Retina (tissue), 1 donor: Measurements from ENCODE around the gene MYH7.

Experiments used
- DNase-seq: peaks from one replicate; pipeline ENCODE4 v3.0.0-alpha.2; 2016

Gene MYH7

GRCh38 chr14:23447361-23448350, 12.2 kb upstream of the MYH7 start:
- no peak for DNase-seq

GRCh38 chr14:23446291-23446851, 10.9 kb upstream of the MYH7 start:
- no peak for DNase-seq

DNA sequence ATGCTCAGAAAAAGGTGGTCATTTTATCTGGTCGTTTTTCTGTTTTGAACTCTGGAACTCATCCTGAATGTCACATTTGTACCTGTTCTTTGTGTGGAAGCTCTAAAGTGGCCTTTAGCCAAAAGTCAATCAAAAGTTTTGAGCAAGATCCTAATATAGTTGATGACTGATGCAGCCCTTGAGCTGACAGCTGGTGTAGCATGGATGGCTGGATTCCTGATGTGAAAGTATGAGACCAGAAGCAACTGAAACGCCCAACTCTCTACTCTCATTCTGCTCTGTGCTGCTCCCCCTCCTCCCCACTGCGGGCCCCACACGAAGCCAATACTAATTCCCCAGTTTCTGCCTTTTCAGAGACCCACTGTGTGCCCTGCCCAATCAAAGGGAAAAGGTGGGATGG, 10.3 kb upstream of the MYH7 start:
- DNase-seq = peak; percentile 61

DNA sequence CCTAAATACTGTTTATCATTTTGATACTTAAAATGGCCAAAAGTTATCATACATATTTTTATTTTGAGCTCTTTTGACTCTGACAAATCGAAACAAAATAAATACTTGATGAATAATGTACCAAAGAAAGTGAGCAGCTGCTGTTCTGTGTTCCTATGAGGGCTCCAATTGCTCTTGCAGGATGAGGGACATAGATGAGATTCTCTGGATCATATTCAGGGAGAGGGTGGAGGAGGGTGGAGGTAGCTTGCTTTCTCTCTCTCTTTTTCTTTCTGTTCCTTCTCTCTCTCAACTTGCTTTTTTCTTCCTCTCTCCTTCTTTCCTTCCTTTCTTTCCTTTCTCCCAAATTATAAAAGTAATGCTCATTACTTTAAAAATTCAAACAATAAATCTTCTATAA, 8.9 kb upstream of the MYH7 start:
- no peak for DNase-seq

GRCh38 chr14:23443881-23444280, 8.4 kb upstream of the MYH7 start:
- DNase-seq = no peak

GRCh38 chr14:23443411-23443812, 8.0 kb upstream of the MYH7 start:
- DNase-seq = no peak

- no peak for DNase-seq
Observed at GRCh38 chr14:23442721-23443356, 7.4 kb upstream of the MYH7 start.

GRCh38 chr14:23441076-23441475, 5.6 kb upstream of the MYH7 start:
- no peak for DNase-seq

DNA sequence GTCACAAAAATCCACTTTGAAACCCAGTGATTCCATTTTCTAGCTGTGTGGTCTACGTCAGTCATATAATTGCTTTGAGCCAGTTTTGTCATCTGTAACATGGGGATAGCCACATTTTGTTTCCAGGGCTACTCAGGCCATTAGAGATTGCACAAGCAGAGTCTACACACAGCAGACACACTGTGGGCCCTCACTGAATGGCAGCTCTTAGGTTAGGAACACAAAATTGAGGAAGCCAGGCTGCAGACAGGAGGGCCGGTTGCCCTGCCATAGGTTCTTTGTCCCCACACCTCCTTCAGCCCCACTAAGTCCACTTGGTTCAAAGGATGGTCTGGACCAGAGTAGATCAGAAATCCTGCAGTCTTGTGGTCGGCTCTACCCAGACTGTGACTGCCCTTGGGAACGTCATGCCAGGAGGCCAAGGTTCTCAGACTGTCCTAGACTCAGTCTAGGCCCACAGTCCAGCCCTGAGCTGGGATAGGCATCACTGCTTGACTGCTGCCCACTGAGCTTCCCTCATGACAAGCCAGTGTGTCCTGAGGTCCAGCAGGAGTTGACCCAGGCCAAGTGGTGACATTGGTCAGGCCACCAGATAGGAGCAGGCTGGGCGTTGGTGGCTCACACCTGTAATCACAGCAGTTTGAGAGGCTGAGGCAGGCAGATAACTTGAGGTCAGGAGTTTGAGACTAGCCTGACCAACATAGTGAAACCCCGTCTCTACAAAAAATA, 3.8 kb upstream of the MYH7 start:
- no peak for DNase-seq

DNA sequence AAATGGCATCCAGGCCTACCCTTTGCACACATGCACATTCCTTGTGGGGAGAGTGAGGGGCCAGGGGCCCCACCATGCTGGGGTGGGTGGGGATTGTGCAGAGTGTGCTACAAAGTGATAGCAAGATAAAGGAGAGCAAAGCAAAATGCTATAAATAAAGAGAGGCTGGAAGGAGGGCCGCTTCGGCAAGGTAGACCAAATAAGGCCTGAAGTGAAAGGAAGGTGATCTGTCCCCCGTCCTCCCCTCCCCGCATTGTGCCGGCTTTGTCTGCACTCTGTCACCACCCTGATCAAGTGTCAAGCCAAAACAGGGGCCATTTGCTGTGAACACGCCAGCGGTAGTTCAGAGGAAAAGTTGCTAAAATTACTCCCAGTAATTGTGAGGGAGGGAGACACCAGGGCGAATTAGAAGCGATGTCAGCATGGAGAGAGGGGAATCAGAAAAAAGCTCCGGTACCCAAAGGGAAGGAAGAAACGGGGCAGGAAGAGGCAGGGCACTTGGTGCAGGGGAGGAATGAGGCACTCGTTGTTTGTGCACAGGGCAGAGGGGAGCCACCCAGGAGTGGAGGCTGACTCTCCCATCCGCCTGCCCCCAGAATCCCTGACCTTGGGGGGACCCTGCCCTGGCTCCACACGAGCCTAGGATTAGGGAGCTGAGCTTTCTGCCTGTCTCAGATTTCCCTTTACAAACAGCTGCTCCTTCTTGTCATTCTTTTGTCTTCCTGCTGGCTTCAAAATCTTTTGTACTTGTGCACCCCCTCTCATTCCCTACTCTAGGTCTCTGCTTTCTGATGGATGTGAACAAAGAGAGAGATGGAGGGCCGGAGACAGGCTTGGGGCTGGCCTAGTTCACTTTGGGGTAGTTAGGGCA, 2.9 kb upstream of the MYH7 start:
- DNase-seq = peak; percentile 63

DNA sequence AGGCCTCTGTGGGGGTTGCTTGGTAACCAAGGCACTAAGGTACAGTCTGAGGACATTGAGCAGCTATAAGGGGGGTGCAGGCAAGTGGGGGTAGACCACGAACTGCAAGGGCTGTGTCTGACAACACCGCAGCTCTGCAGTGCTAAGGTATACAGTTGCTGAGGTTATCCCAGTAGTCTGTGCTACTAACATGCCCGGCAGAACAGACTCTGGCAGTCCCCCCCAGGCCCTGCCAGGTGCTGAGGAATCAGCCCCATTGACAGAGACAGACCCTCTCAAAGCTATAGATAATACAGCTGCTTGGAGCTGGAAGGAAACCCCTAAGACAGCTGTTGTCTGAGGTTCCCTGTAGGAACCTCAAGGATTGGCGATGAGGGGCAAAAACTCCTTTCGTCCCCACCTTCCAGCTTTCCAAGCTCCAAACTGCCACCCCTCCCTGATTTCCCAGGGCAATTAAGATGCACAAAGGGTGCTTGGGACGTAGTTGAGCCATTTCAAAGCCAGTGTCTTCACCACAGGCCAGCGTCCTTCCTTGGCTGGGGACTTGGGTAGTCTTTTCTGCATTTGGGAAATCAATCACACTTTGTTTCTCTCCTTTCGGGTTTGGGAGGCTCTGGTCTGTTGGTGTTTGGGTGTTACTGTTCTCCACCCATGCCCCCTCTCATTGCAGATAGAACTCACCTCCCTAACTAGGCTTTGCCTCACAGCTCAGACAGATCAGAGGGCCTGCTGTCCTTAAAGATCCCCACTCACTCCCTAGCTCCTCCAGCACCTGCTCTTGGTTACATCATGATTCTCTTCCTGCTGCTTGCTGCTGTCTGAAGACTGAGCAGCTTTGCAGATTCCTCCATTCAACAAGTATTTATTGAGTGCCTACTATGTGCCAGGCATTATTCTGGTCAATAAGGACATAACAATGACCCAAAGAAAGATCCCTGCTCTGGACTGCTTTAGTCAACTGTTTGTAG, 2.0 kb upstream of the MYH7 start:
- no peak for DNase-seq

DNA sequence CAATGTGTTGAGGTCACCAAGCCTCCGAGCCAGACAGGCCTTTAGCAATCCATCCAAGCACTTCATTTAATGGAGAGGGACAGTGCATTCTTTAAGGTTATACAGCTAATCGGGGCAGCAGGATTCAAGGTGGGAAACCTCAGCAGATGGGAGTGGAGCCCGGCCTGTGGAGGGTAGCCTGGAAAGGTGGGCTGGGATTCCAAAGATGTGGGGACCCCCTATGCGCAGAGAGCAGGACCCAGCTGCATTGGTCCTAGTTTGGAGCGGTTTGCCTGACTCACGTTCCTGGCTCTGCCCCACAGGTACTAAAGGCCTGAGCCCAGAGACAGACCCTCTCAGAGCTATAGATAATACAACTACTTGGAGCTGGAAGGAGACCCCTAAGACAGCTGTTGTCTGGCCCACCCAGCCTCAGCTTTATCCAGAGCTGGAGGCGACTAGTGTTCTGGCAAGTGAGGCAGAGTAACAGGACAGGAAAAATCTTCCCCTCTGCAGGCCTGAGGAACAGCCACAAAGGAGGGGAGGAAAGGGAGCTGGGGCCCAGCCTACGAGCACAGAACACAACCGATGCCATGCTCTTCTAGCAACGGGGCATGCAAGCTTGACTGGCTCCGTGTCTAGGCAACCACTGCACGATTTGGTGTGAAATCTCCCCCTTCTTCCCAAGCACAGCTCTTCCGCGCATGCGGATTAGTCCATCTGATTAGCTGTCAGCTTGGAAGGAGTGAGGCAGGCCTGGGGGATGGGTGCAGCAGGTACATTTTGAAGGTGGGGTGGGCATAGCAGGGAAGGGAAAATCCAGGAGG, 1.1 kb upstream of the MYH7 start:
- peak; percentile 88 for DNase-seq

GRCh38 chr14:23434488-23435222, 805 bp downstream of the MYH7 start:
- no peak for DNase-seq

GRCh38 chr14:23433457-23433856, 2.0 kb downstream of the MYH7 start:
- DNase-seq = no peak

DNA sequence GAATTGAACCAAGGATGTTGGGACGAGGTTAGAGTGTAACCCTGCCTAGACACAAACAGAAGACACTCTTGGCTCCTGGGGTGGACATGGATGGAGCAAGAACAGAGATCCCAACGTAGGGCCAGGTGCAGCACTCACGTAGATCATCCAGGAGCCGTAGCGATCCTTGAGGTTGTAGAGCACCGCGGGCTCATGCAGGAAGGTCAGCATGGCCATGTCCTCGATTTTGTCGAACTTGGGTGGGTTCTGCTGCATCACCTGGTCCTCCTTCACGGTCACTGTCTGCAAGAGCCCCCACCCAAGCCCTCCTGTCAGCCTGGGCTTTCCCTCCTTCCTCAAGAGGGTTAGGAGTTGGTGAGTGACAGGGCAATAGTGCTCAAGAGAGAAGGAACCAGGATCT, 2.5 kb downstream of the MYH7 start:
- DNase-seq = no peak

DNA sequence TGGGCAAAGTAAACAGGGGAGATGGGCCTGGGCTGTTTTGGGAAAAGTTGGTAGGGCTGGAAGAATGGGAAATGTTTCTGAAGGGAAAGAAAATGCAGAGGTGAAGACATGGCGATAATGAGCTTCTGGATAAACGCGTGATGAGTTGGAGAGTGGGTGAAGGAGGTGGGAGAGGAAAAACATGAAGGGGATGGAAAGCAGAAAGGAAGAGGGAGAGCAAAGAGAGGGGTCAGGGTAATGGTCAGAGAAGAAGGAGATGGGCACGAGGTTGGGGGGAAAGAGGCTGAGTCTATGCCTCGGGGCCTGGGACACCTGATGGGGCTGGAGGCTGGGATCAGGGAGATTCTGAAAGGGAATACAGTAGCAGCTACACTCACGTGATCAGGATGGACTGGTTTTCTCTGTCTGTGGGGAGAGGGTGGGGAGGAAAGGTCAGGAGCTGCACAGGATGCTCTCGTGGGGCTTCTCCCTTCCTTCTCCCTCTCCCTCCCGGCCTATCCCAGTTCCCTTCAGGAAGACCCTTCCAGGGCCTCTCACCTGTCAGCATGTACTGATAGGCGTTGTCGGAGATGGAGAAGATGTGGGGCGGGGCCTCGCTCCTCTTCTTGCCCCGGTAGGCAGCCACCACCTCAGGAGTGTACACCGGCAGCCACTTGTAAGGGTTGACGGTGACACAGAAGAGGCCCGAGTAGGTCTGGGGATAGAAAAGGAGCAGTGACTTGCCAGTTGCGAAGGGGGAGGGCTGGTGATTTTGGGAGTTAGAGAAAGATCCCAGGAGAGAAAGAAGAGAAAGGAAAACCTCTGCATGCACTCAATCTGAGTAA, 3.1 kb downstream of the MYH7 start:
- DNase-seq = no peak

DNA sequence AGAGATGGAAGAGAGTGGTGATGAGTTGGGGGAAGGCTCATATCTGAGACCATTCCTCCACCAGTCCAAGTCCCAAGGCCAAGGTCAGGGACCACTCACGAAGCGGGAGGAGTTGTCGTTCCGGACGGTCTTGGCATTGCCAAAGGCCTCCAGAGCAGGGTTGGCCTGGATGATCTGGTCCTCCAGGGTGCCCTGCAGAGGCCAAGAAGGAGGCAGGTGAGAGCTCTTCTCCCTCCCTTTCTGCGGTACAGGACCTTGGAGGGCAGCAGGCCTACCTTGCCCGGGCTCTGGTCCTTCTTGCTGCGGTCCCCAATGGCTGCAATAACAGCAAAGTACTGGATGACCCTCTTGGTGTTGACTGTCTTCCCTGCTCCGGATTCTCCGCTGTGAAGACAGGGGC, 4.0 kb downstream of the MYH7 start:
- DNase-seq = no peak

- peak; percentile 55 for DNase-seq
Observed at GRCh38 chr14:23430723-23431085, 4.8 kb downstream of the MYH7 start.
